Chondrocyte (in vitro differentiated cells): ENCODE measurements around the gene EHHADH. TPM values are rescaled to one million over a fixed set of nuclear protein-coding genes. Genes with fewer than 3 reads are reported as not detected.

ENCODE experiments used
- DNase-seq: peaks from one replicate; pipeline ENCODE4 v3.0.0; 2021; ENCODE audit warnings: mixed read lengths, low spot score
- H3K27ac Mint-ChIP-seq: one replicate; pipeline ENCODE4 v1.8.0; 2021; ENCODE audit warnings: mild to moderate bottlenecking, moderate library complexity, mixed read lengths; ENCODE audit not compliant: unreplicated experiment
- H3K27me3 Mint-ChIP-seq: 2 replicates; pipeline ENCODE4 v1.8.0; 2021; ENCODE audit warnings: low read depth, mixed read lengths
- H3K36me3 Mint-ChIP-seq: 2 replicates; pipeline ENCODE4 v1.8.0; 2021; ENCODE audit warnings: low read depth, mixed read lengths
- H3K4me1 Mint-ChIP-seq: 2 replicates; pipeline ENCODE4 v1.8.0; 2021; ENCODE audit warnings: low read depth, mild to moderate bottlenecking, mixed read lengths
- H3K4me3 Mint-ChIP-seq: one replicate; pipeline ENCODE4 v1.8.0; 2021; ENCODE audit warnings: mild to moderate bottlenecking, moderate library complexity, mixed read lengths; ENCODE audit not compliant: unreplicated experiment
- H3K9me3 Mint-ChIP-seq: 2 replicates; pipeline ENCODE4 v1.8.0; 2021; ENCODE audit warnings: low read depth, mixed read lengths
- total RNA-seq: library from RNA; stranded (reverse); gene quantifications from 3 replicates; pipeline ENCODE4 v1.2.1, GENCODE V29; 2021
- TF ChIP-seq, protein P1 (sequence below): fragments of 200-600 bp; sonication (generic); IDR thresholded peaks from 2 replicates; pipeline ENCODE4 v1.5.0; 2021; ENCODE audit warnings: antibody characterized with exemption, mild to moderate bottlenecking, moderate library complexity

The EHHADH gene
- total RNA-seq, 1 donor from 2014 or later = 3.5 TPM

- Mint-ChIP-seq H3K4me1 (no peaks in the 10 kb centered on the region), H3K4me3 (no peak overlapping the region), H3K9me3 (no peaks in the 10 kb centered on the region), H3K27ac (no peak overlapping the region), H3K36me3 (no peaks in the 10 kb centered on the region), H3K27me3 (peaks cover 12% of the 10 kb centered on the region)
- DNase-seq = no peak
- TF ChIP-seq, protein P1, sequence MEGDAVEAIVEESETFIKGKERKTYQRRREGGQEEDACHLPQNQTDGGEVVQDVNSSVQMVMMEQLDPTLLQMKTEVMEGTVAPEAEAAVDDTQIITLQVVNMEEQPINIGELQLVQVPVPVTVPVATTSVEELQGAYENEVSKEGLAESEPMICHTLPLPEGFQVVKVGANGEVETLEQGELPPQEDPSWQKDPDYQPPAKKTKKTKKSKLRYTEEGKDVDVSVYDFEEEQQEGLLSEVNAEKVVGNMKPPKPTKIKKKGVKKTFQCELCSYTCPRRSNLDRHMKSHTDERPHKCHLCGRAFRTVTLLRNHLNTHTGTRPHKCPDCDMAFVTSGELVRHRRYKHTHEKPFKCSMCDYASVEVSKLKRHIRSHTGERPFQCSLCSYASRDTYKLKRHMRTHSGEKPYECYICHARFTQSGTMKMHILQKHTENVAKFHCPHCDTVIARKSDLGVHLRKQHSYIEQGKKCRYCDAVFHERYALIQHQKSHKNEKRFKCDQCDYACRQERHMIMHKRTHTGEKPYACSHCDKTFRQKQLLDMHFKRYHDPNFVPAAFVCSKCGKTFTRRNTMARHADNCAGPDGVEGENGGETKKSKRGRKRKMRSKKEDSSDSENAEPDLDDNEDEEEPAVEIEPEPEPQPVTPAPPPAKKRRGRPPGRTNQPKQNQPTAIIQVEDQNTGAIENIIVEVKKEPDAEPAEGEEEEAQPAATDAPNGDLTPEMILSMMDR = no peak
These were observed 91.2 kb downstream of the EHHADH start for GRCh38 chr3:185162634-185163033.

DNA sequence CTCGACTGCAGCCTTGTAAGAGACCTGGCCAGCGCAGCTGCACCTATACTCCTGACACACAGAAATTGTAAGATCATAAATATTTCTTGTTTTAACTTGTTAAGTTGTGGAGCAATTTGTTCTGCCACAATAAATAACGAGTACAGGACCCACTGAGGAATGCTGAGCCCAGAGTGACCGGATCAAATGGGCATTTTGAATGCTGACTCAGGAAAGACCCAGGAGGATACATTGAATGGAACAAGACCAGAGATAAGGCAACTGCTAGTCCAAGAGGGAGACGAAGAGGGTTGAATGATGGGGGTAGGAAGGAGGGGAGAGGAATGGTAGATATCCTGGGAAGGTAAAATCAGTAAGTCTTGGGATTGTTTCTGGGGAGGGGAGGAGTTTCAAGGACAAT is 92.1 kb downstream of the EHHADH start:
- no peaks in the 10 kb centered on the region for H3K9me3 Mint-ChIP-seq
- no peak overlapping the region for H3K27ac Mint-ChIP-seq
- H3K4me3 Mint-ChIP-seq = no peak overlapping the region
- no peaks in the 10 kb centered on the region for H3K36me3 Mint-ChIP-seq
- peaks cover 14% of the 10 kb centered on the region for H3K27me3 Mint-ChIP-seq
- H3K4me1 Mint-ChIP-seq = no peaks in the 10 kb centered on the region
- DNase-seq = no peak
- TF ChIP-seq, protein P1 = no peak

GRCh38 chr3:185157347-185157746 is 96.5 kb downstream of the EHHADH start:
- no peak for DNase-seq
- Mint-ChIP-seq H3K27ac (no peak overlapping the region), H3K36me3 (no peaks in the 10 kb centered on the region), H3K4me1 (no peaks in the 10 kb centered on the region), H3K27me3 (peaks cover 16% of the 10 kb centered on the region), H3K4me3 (no peak overlapping the region), H3K9me3 (no peaks in the 10 kb centered on the region)
- TF ChIP-seq, protein P1 = no peak

- no peak for DNase-seq
- H3K27me3 Mint-ChIP-seq = peaks cover 12% of the 10 kb centered on the region
- no peaks in the 10 kb centered on the region for H3K36me3 Mint-ChIP-seq
- H3K4me1 Mint-ChIP-seq = peaks cover 8% of the 10 kb centered on the region
- no peaks in the 10 kb centered on the region for H3K9me3 Mint-ChIP-seq
- TF ChIP-seq, protein P1 = no peak
- H3K4me3 Mint-ChIP-seq = no peak overlapping the region
- no peak overlapping the region for H3K27ac Mint-ChIP-seq
These were observed 98.2 kb downstream of the EHHADH start for GRCh38 chr3:185155678-185156077.

DNA sequence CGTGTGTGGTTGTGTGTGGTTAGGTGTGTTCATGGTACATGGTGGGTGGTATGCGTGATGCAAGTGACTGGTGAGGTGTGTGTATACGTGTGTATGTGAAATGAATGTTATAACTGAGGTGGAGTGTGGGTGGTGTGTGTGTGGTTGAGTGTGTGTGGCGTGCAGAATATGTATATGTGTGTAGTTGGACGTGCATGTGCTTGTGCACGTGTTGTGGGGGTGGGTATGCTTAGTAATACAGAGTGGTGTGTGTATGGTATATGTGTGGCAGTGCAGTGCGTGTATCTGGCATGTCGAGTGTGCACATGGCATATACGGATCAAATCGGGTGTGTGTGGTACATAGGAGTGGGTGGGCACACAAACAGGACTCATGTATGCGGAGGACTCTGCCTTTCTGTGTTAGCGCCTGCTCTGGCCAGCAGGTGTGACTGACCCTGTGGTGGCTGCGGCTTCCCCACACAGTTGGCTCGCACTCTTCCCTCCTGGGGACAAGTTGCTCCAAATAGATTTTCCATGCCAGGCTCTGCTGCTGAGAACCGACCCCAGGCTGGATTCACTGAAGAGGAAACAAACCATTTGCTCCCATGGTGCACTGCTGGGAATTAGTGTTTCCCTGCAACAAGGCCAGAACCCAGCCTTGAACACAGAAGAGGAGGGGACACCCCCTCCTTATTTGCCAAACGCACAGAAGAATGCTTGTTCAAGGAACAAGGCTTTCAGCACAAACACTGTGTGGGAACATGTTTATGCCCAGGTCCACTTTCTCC is 99.8 kb downstream of the EHHADH start:
- Mint-ChIP-seq H3K4me1 (peaks cover 22% of the 10 kb centered on the region), H3K27me3 (peaks cover 12% of the 10 kb centered on the region), H3K4me3 (no peak overlapping the region), H3K27ac (no peak overlapping the region), H3K36me3 (no peaks in the 10 kb centered on the region), H3K9me3 (no peaks in the 10 kb centered on the region)
- TF ChIP-seq, protein P1 = no peak
- no peak for DNase-seq
